Endodermal cell (in vitro differentiated cells): ENCODE results near the gene BRMS1. TPM values are rescaled to one million over a fixed set of nuclear protein-coding genes. Genes with fewer than 3 reads are reported as not detected.
A peak's percentile ranks its signal among the peaks of the same experiment; 100 is the strongest.

Experiments used
- DNase-seq: peaks from one replicate; pipeline ENCODE4 v3.0.0-alpha.2; 2017
- H3K27ac ChIP-seq: 2 replicates; pipeline ENCODE4 v1.5.1; 2013; ENCODE audit warnings: mild to moderate bottlenecking, low read depth, low read length, moderate library complexity
- H3K27me3 ChIP-seq: 2 replicates; pipeline ENCODE4 v1.6.1; 2013; ENCODE audit warnings: mild to moderate bottlenecking, low read length, moderate library complexity; ENCODE audit not compliant: insufficient read depth, control insufficient read depth, poor library complexity, severe bottlenecking
- H3K36me3 ChIP-seq: 2 replicates; pipeline ENCODE4 v1.7.0; 2013; ENCODE audit warnings: mild to moderate bottlenecking, low read length, moderate library complexity; ENCODE audit not compliant: control insufficient read depth, insufficient read depth
- H3K4me1 ChIP-seq: one replicate; pipeline ENCODE4 v1.7.0; 2013; ENCODE audit warnings: low read length; ENCODE audit not compliant: control insufficient read depth, insufficient read depth
- H3K4me3 ChIP-seq: 2 replicates; pipeline ENCODE4 v1.5.1; 2013; ENCODE audit warnings: mild to moderate bottlenecking, low read length, moderate library complexity
- H3K9ac ChIP-seq: 2 replicates; pipeline ENCODE4 v1.6.1; 2013; ENCODE audit warnings: mild to moderate bottlenecking, low read length, moderate library complexity; ENCODE audit not compliant: poor library complexity, severe bottlenecking; ENCODE audit errors: extremely low read depth
- H3K9me3 ChIP-seq: 2 replicates; pipeline ENCODE4 v1.6.1; 2013; ENCODE audit warnings: mild to moderate bottlenecking, low read length, moderate library complexity; ENCODE audit not compliant: control insufficient read depth
- H3K27ac Mint-ChIP-seq: 2 replicates; pipeline ENCODE4 v1.8.0; 2020; ENCODE audit warnings: mixed read lengths
- H3K27me3 Mint-ChIP-seq: 2 replicates; pipeline ENCODE4 v1.8.0; 2021; ENCODE audit warnings: mild to moderate bottlenecking, mixed read lengths; ENCODE audit not compliant: insufficient read depth
- H3K36me3 Mint-ChIP-seq: 2 replicates; pipeline ENCODE4 v1.8.0; 2020; ENCODE audit warnings: low read depth, mixed read lengths
- H3K4me1 Mint-ChIP-seq: 2 replicates; pipeline ENCODE4 v1.8.0; 2020; ENCODE audit warnings: mixed read lengths
- H3K4me3 Mint-ChIP-seq: 2 replicates; pipeline ENCODE4 v1.8.0; 2020; ENCODE audit warnings: mild to moderate bottlenecking, moderate library complexity, mixed read lengths
- H3K9me3 Mint-ChIP-seq: 2 replicates; pipeline ENCODE4 v1.8.0; 2020; ENCODE audit warnings: mild to moderate bottlenecking, mixed read lengths
- CTCF ChIP-seq: fragments of 200-600 bp; sonication (generic); conservative IDR thresholded peaks from 2 replicates; pipeline ENCODE4 v1.5.0; 2021; ENCODE audit warnings: antibody characterized with exemption, mild to moderate bottlenecking
- WGBS, 2 experiments: methylation state at CpG; one replicate each; pipeline versions ENCODE4 v1.1.5 to v1.1.7; 2013; ENCODE audit warnings: missing lambda C conversion rate in 2 of 2, mixed read lengths in 1 of 2; ENCODE audit not compliant: insufficient coverage in 1 of 2, insufficient read length in 1 of 2; 5-methylcytosine and 5-hydroxymethylcytosine counted together
- total RNA-seq, 2 donors: library from RNA; stranded (reverse); fragmentation: NEBNext Ultra II Directional in 1 of 2; extraction: Animal tissue kit (Norgen Biotek cat#: 25700) in 1 of 2; gene quantifications; 2 replicates in 1 of 2; 3 replicates in 1 of 2; pipeline ENCODE4 v1.2.1, GENCODE V29; 2021

BRMS1 gene
- total RNA-seq, 2 donors from 2014 or later = 38.7 to 40.3 TPM

GRCh38 chr11:66349084-66349386 lies 4.1 kb upstream of the BRMS1 start:
- Histone ChIP-seq H3K9ac (no peak overlapping the region), H3K4me3 (no peak overlapping the region), H3K9me3 (no peaks in the 10 kb centered on the region), H3K27ac (no peak overlapping the region), H3K27me3 (no peaks in the 10 kb centered on the region), H3K4me1 (peaks cover 8% of the 10 kb centered on the region), H3K36me3 (no peaks in the 10 kb centered on the region)
- no peak for DNase-seq
- Mint-ChIP-seq H3K36me3 (peaks cover 12% of the 10 kb centered on the region), H3K27ac (no peak overlapping the region), H3K4me1 (peaks cover 12% of the 10 kb centered on the region), H3K27me3 (no peaks in the 10 kb centered on the region), H3K9me3 (no peaks in the 10 kb centered on the region), H3K4me3 (peak overlapping the region; percentile 87)
- WGBS, 2 experiments = 90 to 100% methylated on average over 1 to 2 of the region's 2 CpGs
- TF ChIP-seq CTCF = no peak

- peak; percentile 93 for DNase-seq
- no peak for TF ChIP-seq CTCF
- H3K27me3 ChIP-seq = no peaks in the 10 kb centered on the region
- 0 to 3% methylated on average over 17 to 92 of the region's 101 CpGs for WGBS, 2 experiments
- peaks cover 8% of the 10 kb centered on the region for H3K4me1 ChIP-seq
- H3K9me3 ChIP-seq = no peaks in the 10 kb centered on the region
- Mint-ChIP-seq H3K36me3 (peaks cover 5% of the 10 kb centered on the region), H3K9me3 (no peaks in the 10 kb centered on the region), H3K27ac (peak within 1 kb of the TSS; percentile 89), H3K4me3 (peak within 1 kb of the TSS; percentile 87), H3K27me3 (no peaks in the 10 kb centered on the region), H3K4me1 (peaks cover 20% of the 10 kb centered on the region)
- peak within 1 kb of the TSS; percentile 89 for H3K4me3 ChIP-seq
- peaks cover 4% of the 10 kb centered on the region for H3K36me3 ChIP-seq
- H3K9ac ChIP-seq = peak within 1 kb of the TSS; percentile 71
- peak within 1 kb of the TSS; percentile 85 for H3K27ac ChIP-seq
Measured at GRCh38 chr11:66347425-66348276, 2.7 kb upstream of the BRMS1 start, which contains the start of gene B4GAT1. TSS of gene B4GAT1 (minus strand) at chr11:66347629. CDS start at chr11:66347545, 84 bp downstream.

- TF ChIP-seq CTCF = no peak
Measured at GRCh38 chr11:66346476-66347424, 1.8 kb upstream of the BRMS1 start.

More at GRCh38 chr11:66346476-66347424, 1.8 kb upstream of the BRMS1 start:
- Mint-ChIP-seq H3K27ac (peak overlapping the region; percentile 48), H3K9me3 (no peaks in the 10 kb centered on the region), H3K36me3 (peaks cover 2% of the 10 kb centered on the region), H3K27me3 (no peaks in the 10 kb centered on the region), H3K4me1 (peaks cover 20% of the 10 kb centered on the region), H3K4me3 (peak overlapping the region; percentile 87)
- Histone ChIP-seq H3K9ac (peak overlapping the region; percentile 71), H3K27me3 (no peaks in the 10 kb centered on the region), H3K27ac (peak overlapping the region; percentile 85), H3K4me3 (peak overlapping the region; percentile 89), H3K9me3 (no peaks in the 10 kb centered on the region), H3K4me1 (peaks cover 8% of the 10 kb centered on the region), H3K36me3 (peaks cover 7% of the 10 kb centered on the region)
- no peak for DNase-seq
- WGBS, 2 experiments = 43 to 55% methylated on average over 41 to 68 of the region's 68 CpGs
